GM23248 (cell line): ENCODE measurements around the gene HDAC9. TPM values are rescaled to one million over a fixed set of nuclear protein-coding genes. Genes with fewer than 3 reads are reported as not detected.
A peak's percentile ranks its signal among the peaks of the same experiment; 100 is the strongest.

Experiments used
- DNase-seq: peaks from one replicate; pipeline ENCODE4 v3.0.0-alpha.2; 2015
- H2AFZ ChIP-seq: fragments of 200-600 bp; sonication (generic); 2 replicates; pipeline ENCODE4 v1.6.1; 2016; ENCODE audit warnings: antibody characterized with exemption
- H3F3A ChIP-seq: fragments of 200-600 bp; sonication (generic); 2 replicates; pipeline ENCODE4 v1.6.1; 2016; ENCODE audit warnings: mild to moderate bottlenecking, antibody characterized with exemption, mixed run types; ENCODE audit not compliant: insufficient read depth
- H3K27ac ChIP-seq: fragments of 200-600 bp; sonication (generic); 2 replicates; pipeline ENCODE4 v1.5.1; 2016; ENCODE audit warnings: mild to moderate bottlenecking
- H3K27me3 ChIP-seq: fragments of 200-600 bp; sonication (generic); replicated peaks from 2 replicates; pipeline ENCODE4 v1.6.1; 2016; ENCODE audit warnings: mild to moderate bottlenecking; ENCODE audit not compliant: insufficient read depth
- H3K36me3 ChIP-seq: fragments of 200-600 bp; sonication (generic); 2 replicates; pipeline ENCODE4 v1.6.1; 2016; ENCODE audit warnings: low read depth, mild to moderate bottlenecking
- H3K4me1 ChIP-seq: fragments of 200-600 bp; sonication (generic); 2 replicates; pipeline ENCODE4 v1.6.1; 2016; ENCODE audit warnings: mild to moderate bottlenecking; ENCODE audit not compliant: insufficient read depth
- H3K4me2 ChIP-seq: fragments of 200-600 bp; sonication (generic); one replicate; pipeline ENCODE4 v1.6.1; 2016; ENCODE audit warnings: mild to moderate bottlenecking; ENCODE audit not compliant: unreplicated experiment
- H3K4me3 ChIP-seq: fragments of 200-600 bp; sonication (generic); 2 replicates; pipeline ENCODE4 v1.5.1; 2016; ENCODE audit warnings: mild to moderate bottlenecking
- H3K79me2 ChIP-seq: fragments of 200-600 bp; sonication (generic); 2 replicates; pipeline ENCODE4 v1.6.1; 2016; ENCODE audit warnings: mild to moderate bottlenecking; ENCODE audit not compliant: insufficient read depth
- H3K9ac ChIP-seq: fragments of 200-600 bp; sonication (generic); 2 replicates; pipeline ENCODE4 v1.6.1; 2016; ENCODE audit warnings: mild to moderate bottlenecking
- H3K9me2 ChIP-seq: fragments of 200-600 bp; sonication (generic); 2 replicates; pipeline ENCODE4 v1.6.1; 2016; ENCODE audit warnings: mixed run types, mild to moderate bottlenecking, moderate library complexity; ENCODE audit not compliant: insufficient read depth
- H3K9me3 ChIP-seq: fragments of 200-600 bp; sonication (generic); one replicate; pipeline ENCODE4 v1.6.1; 2017; ENCODE audit warnings: low read depth
- H4K20me1 ChIP-seq: fragments of 200-600 bp; sonication (generic); 2 replicates; pipeline ENCODE4 v1.6.0; 2016; ENCODE audit not compliant: insufficient read depth
- EZH2 ChIP-seq: fragments of 200-600 bp; sonication (generic); IDR thresholded peaks from 2 replicates; pipeline ENCODE4 v1.6.1; 2018; ENCODE audit warnings: antibody characterized with exemption, mild to moderate bottlenecking; ENCODE audit not compliant: insufficient read depth, poor library complexity, severe bottlenecking
- EZH2phosphoT487 ChIP-seq: fragments of 200-600 bp; sonication (generic); IDR thresholded peaks from 2 replicates; pipeline ENCODE4 v1.6.1; 2018; ENCODE audit warnings: antibody characterized with exemption, moderate library complexity, mild to moderate bottlenecking, low read depth; ENCODE audit not compliant: insufficient read depth
- WGBS, 2 experiments: methylation state at CpG; one replicate each; pipeline ENCODE4 v1.1.6; 2015 to 2017; ENCODE audit warnings: low lambda C conversion rate in 2 of 2, low coverage in 1 of 2; ENCODE audit errors: missing lambda C conversion rate in 2 of 2; 5-methylcytosine and 5-hydroxymethylcytosine counted together
- in situ Hi-C: fragments of 300-500 bp; cut with MboI; formaldehyde crosslinking; loops from 2 replicates; pipeline ENCODE4 v1.15.0; 2020
- polyA plus RNA-seq: library from polyadenylated mRNA; unstranded; fragments of >200 nt; fragmentation: Nextera tagmentation; extraction: Ambion mirVana; gene quantifications from 2 replicates; pipeline ENCODE4 v1.2.1, GENCODE V29; 2016
- total RNA-seq: library from RNA; depleted of rRNA; stranded (reverse); fragments of >200 nt; shearing (Covaris generic); gene quantifications from 2 replicates; pipeline ENCODE4 v1.2.3, GENCODE V29; 2014

Gene HDAC9
- total and polyA plus RNA-seq, 2 experiments from 2014 or later, result 1.6 to 2.1 TPM

DNA sequence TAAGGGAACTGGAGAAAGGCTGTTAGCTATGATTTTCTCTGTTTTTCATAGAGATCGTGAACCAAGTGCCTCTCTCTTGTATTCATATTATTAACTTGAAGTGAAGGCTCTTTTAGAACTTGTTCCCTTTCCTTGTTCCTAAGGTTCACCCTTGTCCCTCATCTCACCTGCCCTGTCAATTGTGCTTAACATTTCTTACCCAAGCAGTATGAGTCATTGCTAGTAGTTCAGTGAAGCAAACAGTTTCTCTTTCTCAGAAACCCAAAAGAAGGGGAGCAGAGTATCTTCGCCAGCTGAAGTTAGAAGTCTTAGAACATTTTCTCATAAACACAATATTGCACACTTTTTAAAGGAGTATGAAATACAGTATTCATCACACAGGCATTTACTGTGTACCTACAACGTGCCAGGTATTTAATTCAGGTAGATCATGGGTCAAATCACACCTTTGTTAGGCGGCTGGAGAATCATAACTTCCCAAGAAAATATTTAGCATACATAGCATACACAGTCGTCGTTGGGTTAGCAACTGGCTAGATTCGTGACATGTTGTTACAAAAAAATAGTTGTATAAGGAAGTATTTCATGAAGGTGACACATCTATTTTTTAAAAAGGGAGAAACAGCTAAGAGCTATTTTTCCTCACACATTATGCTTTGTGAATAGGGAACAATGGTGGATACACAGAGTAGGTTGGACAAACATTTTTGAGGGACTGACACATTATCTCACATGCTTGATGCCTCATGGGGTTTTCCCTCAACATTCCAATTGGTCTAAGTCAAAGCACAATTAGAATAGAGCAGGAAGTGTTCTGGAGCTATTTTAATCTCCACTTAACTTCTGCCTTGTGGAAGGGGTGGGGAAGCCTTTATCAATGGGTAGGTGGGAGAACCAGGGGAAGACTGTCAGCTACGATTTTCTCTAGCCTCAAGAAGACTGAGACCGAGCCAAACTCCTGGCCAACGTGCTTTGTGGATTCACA, 13.2 kb downstream of the HDAC9 start:
- in situ Hi-C loops, result no loop called here
- 44% methylated on average over 10 of the region's 10 CpGs for WGBS, 2 experiments
- peak overlapping the region; percentile 64 for H2AFZ ChIP-seq
- peak overlapping the region; percentile 65 for H3K4me3 ChIP-seq
- peaks cover 55% of the 10 kb centered on the region for H3K4me1 ChIP-seq
- no peaks in the 10 kb centered on the region for H3K9me2 ChIP-seq
- no peaks in the 10 kb centered on the region; the same call in 1 of the 2 replicates for H3K36me3 ChIP-seq
- peaks cover 5% of the 10 kb centered on the region; the same call in 1 of the 2 replicates for H3K79me2 ChIP-seq
- peak overlapping the region; percentile 86 for H3K4me2 ChIP-seq
- no peaks in the 10 kb centered on the region for H4K20me1 ChIP-seq
- no peaks in the 10 kb centered on the region for H3K27me3 ChIP-seq
- peaks cover 21% of the 10 kb centered on the region for H3F3A ChIP-seq
- DNase-seq, result peak; percentile 95
- H3K9me3 ChIP-seq, result no peaks in the 10 kb centered on the region
- TF ChIP-seq EZH2, result no peak
- TF ChIP-seq EZH2phosphoT487, result no peak
- H3K9ac ChIP-seq, result peak overlapping the region; percentile 78
- H3K27ac ChIP-seq, result peak overlapping the region; percentile 96

- H3K36me3 ChIP-seq, result no peaks in the 10 kb centered on the region; the same call in 1 of the 2 replicates
- H3K79me2 ChIP-seq, result peaks cover 5% of the 10 kb centered on the region; the same call in 1 of the 2 replicates
- H3K9me2 ChIP-seq, result no peaks in the 10 kb centered on the region
- no peak for DNase-seq
- H3K4me1 ChIP-seq, result peaks cover 55% of the 10 kb centered on the region
- H3K4me2 ChIP-seq, result peak overlapping the region; percentile 86
- no peaks in the 10 kb centered on the region for H3K27me3 ChIP-seq
- peak overlapping the region; percentile 96 for H3K27ac ChIP-seq
- TF ChIP-seq EZH2phosphoT487 (no peak), EZH2 (no peak)
- H3K4me3 ChIP-seq, result peak overlapping the region; percentile 65
- WGBS, 2 experiments, result 25 to 33% methylated on average over 2 of the region's 2 CpGs
- no peaks in the 10 kb centered on the region for H3K9me3 ChIP-seq
- in situ Hi-C loops, result no loop called here
- H3F3A ChIP-seq, result peaks cover 21% of the 10 kb centered on the region
- H2AFZ ChIP-seq, result peak overlapping the region; percentile 64
- H4K20me1 ChIP-seq, result no peaks in the 10 kb centered on the region
- peak overlapping the region; percentile 78 for H3K9ac ChIP-seq
Measured at GRCh38 chr7:18509481-18509880, 13.9 kb downstream of the HDAC9 start.

- no peak for TF ChIP-seq EZH2
- no peak for TF ChIP-seq EZH2phosphoT487
- no peaks in the 10 kb centered on the region for H3K27me3 ChIP-seq
- H3K9me2 ChIP-seq, result no peaks in the 10 kb centered on the region
- no peaks in the 10 kb centered on the region; the same call in 1 of the 2 replicates for H3K36me3 ChIP-seq
- H3F3A ChIP-seq, result peaks cover 17% of the 10 kb centered on the region
- no peak overlapping the region for H3K4me3 ChIP-seq
- H3K79me2 ChIP-seq, result peaks cover 5% of the 10 kb centered on the region; the same call in 1 of the 2 replicates
- peaks cover 61% of the 10 kb centered on the region for H3K4me1 ChIP-seq
- no peak for DNase-seq
- H3K9ac ChIP-seq, result no peak overlapping the region
- WGBS, 2 experiments, result 96 to 98% methylated on average over 4 of the region's 4 CpGs
- H3K9me3 ChIP-seq, result no peaks in the 10 kb centered on the region
- H3K4me2 ChIP-seq, result no peak overlapping the region
- H2AFZ ChIP-seq, result no peak overlapping the region
- H4K20me1 ChIP-seq, result no peaks in the 10 kb centered on the region
- H3K27ac ChIP-seq, result no peak overlapping the region
- in situ Hi-C loops, result no loop called here
Measured at GRCh38 chr7:18511351-18512140, 16.0 kb downstream of the HDAC9 start.

DNA sequence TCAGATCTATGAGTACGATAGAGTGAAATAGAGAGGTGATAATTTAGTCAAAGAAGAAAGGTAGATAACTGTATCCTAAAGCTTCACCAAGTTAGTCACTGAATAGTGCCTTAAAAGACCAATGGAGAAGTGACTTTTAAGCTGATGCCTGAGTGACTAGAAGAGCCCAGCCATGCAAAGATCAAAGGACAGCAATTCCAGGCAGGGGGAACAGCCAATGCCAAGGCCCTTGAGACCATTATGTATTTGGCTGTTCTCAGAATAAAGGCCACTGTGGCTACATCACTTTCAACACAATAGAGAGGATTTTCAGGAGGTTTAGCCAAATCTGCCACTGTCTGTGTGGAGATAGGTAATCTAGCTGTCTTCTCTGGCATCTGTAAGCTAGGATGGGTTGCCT, 17.8 kb downstream of the HDAC9 start:
- 100% methylated on average over 1 of the region's 1 CpG for WGBS, 2 experiments
- Histone ChIP-seq H4K20me1 (no peaks in the 10 kb centered on the region), H3F3A (peaks cover 9% of the 10 kb centered on the region), H3K27ac (no peak overlapping the region), H3K4me3 (no peak overlapping the region), H3K36me3 (no peaks in the 10 kb centered on the region; the same call in 1 of the 2 replicates), H3K9ac (no peak overlapping the region), H3K4me1 (peaks cover 53% of the 10 kb centered on the region), H3K4me2 (no peak overlapping the region), H3K9me3 (no peaks in the 10 kb centered on the region), H3K27me3 (no peaks in the 10 kb centered on the region), H3K9me2 (no peaks in the 10 kb centered on the region), H3K79me2 (peaks cover 5% of the 10 kb centered on the region; the same call in 1 of the 2 replicates), H2AFZ (no peak overlapping the region)
- in situ Hi-C loops, result no loop called here
- TF ChIP-seq EZH2phosphoT487 (no peak), EZH2 (no peak)
- no peak for DNase-seq
